WTC11 (cell line): ENCODE data around the gene OAS1. TPM values are rescaled to one million over a fixed set of nuclear protein-coding genes. Genes with fewer than 3 reads are reported as not detected.

Source experiments
- ATAC-seq: fragments of 200-7000 bp; cut with Tn5 transposase; 2 replicates; pipeline ENCODE4 v1.10.0; 2021; ENCODE audit warnings: mild to moderate bottlenecking, moderate library complexity
- CTCF ChIA-PET: fragments of 300-600 bp; sonication (Branson Sonifier 250); formaldehyde crosslinking; loops from one replicate; lab custom pipeline; 2021; ENCODE audit warnings: antibody characterized with exemption; lab: Charles Lee
- POLR2A ChIA-PET: fragments of 350-600 bp; sonication (Branson Sonifier 250); formaldehyde crosslinking; loops from one replicate; lab custom pipeline; 2021; ENCODE audit warnings: antibody characterized with exemption; lab: Charles Lee
- DNase-seq: peaks from one replicate; pipeline ENCODE4 v3.0.0; 2021; ENCODE audit warnings: low spot score
- H3K27ac Mint-ChIP-seq: 2 replicates; pipeline ENCODE4 v1.8.0; 2021; ENCODE audit warnings: mixed read lengths
- H3K27me3 Mint-ChIP-seq: 2 replicates; pipeline ENCODE4 v1.8.0; 2021; ENCODE audit warnings: low read depth, mild to moderate bottlenecking, moderate library complexity, mixed read lengths
- H3K36me3 Mint-ChIP-seq: 2 replicates; pipeline ENCODE4 v1.8.0; 2021; ENCODE audit warnings: mixed read lengths
- H3K4me1 Mint-ChIP-seq: 2 replicates; pipeline ENCODE4 v1.8.0; 2022; ENCODE audit warnings: mixed read lengths
- H3K4me3 Mint-ChIP-seq: 2 replicates; pipeline ENCODE4 v1.8.0; 2021; ENCODE audit warnings: mild to moderate bottlenecking, moderate library complexity, mixed read lengths
- H3K9me3 Mint-ChIP-seq: 2 replicates; pipeline ENCODE4 v1.8.0; 2021; ENCODE audit warnings: mixed read lengths
- ESRRA ChIP-seq: sonication (generic); formaldehyde crosslinking; IDR thresholded peaks from 2 replicates; pipeline ENCODE4 v1.8.1; 2022; ENCODE audit warnings: mild to moderate bottlenecking, missing genetic modification reagents, borderline replicate concordance
- FOXK1 ChIP-seq: sonication (generic); formaldehyde crosslinking; IDR thresholded peaks from 2 replicates; pipeline ENCODE4 v1.8.0; 2022; ENCODE audit warnings: mild to moderate bottlenecking, moderate library complexity, missing genetic modification reagents
- FOXP1 ChIP-seq: sonication (generic); formaldehyde crosslinking; IDR thresholded peaks from 2 replicates; pipeline ENCODE4 v1.8.0; 2022; ENCODE audit warnings: missing genetic modification reagents, mild to moderate bottlenecking, moderate library complexity, borderline replicate concordance
- GABPB1 ChIP-seq: sonication (generic); formaldehyde crosslinking; IDR thresholded peaks from 2 replicates; pipeline ENCODE4 v1.8.1; 2023; ENCODE audit warnings: mild to moderate bottlenecking, missing genetic modification reagents
- JAZF1 ChIP-seq: fragments of 250-450 bp; sonication (Bioruptor Pico); IDR thresholded peaks from 2 replicates; pipeline ENCODE4 v1.9.0; 2021; ENCODE audit warnings: moderate library complexity, mild to moderate bottlenecking, inconsistent platforms
- JUN ChIP-seq: sonication (generic); formaldehyde crosslinking; IDR thresholded peaks from 2 replicates; pipeline ENCODE4 v1.8.0; 2023; ENCODE audit warnings: mild to moderate bottlenecking, missing genetic modification reagents
- NFATC4 ChIP-seq: fragments of 250-450 bp; sonication (Bioruptor Pico); IDR thresholded peaks from 2 replicates; pipeline ENCODE4 v1.9.0; 2021; ENCODE audit warnings: mild to moderate bottlenecking
- NR3C1 ChIP-seq: sonication (generic); formaldehyde crosslinking; conservative IDR thresholded peaks from 2 replicates; pipeline ENCODE4 v1.8.1; 2023; ENCODE audit warnings: low read depth, mild to moderate bottlenecking, missing genetic modification reagents
- ZNF121 ChIP-seq: sonication (generic); formaldehyde crosslinking; IDR thresholded peaks from 2 replicates; pipeline ENCODE4 v1.8.0; 2023; ENCODE audit warnings: missing genetic modification reagents
- ZNF423 ChIP-seq: fragments of 250-450 bp; sonication (Bioruptor Pico); IDR thresholded peaks from 2 replicates; pipeline ENCODE4 v2.1.2; 2022; ENCODE audit warnings: mild to moderate bottlenecking, moderate library complexity
- total RNA-seq: library from RNA; stranded (reverse); gene quantifications from 3 replicates; pipeline ENCODE4 v1.2.3, GENCODE V29; 2021
- TF ChIP-seq, protein P1 (sequence below): sonication (generic); formaldehyde crosslinking; IDR thresholded peaks from 2 replicates; pipeline ENCODE4 v1.8.1; 2022; ENCODE audit warnings: mild to moderate bottlenecking, moderate library complexity, missing genetic modification reagents
- TF ChIP-seq, protein P2 (sequence below): sonication (generic); formaldehyde crosslinking; IDR thresholded peaks from 2 replicates; pipeline ENCODE4 v1.8.0; 2022; ENCODE audit warnings: mild to moderate bottlenecking, missing genetic modification reagents
- TF ChIP-seq, protein P3 (sequence below): sonication (generic); formaldehyde crosslinking; IDR thresholded peaks from 2 replicates; pipeline ENCODE4 v1.8.0; 2022; ENCODE audit warnings: mild to moderate bottlenecking, missing genetic modification reagents
- TF ChIP-seq, protein P4 (sequence below): sonication (generic); formaldehyde crosslinking; IDR thresholded peaks from 2 replicates; pipeline ENCODE4 v1.8.1; 2023; ENCODE audit warnings: mild to moderate bottlenecking, missing genetic modification reagents, borderline replicate concordance
- TF ChIP-seq, protein P5 (sequence below): fragments of 250-450 bp; sonication (Bioruptor Pico); IDR thresholded peaks from 2 replicates; pipeline ENCODE4 v1.9.0; 2021; ENCODE audit warnings: mild to moderate bottlenecking, borderline replicate concordance
- TF ChIP-seq, protein P6 (sequence below): sonication (generic); formaldehyde crosslinking; IDR thresholded peaks from 2 replicates; pipeline ENCODE4 v1.8.0; 2022; ENCODE audit warnings: missing genetic modification reagents
- TF ChIP-seq, protein P7 (sequence below): sonication (generic); formaldehyde crosslinking; IDR thresholded peaks from 2 replicates; pipeline ENCODE4 v1.8.0; 2022; ENCODE audit warnings: mild to moderate bottlenecking, missing genetic modification reagents
- TF ChIP-seq, protein P8 (sequence below): sonication (generic); formaldehyde crosslinking; IDR thresholded peaks from 2 replicates; pipeline ENCODE4 v1.8.1; 2023; ENCODE audit warnings: mild to moderate bottlenecking, missing genetic modification reagents

The OAS1 gene
- total RNA-seq, 1 experiment from 2014 or later = 0.24 TPM

DNA sequence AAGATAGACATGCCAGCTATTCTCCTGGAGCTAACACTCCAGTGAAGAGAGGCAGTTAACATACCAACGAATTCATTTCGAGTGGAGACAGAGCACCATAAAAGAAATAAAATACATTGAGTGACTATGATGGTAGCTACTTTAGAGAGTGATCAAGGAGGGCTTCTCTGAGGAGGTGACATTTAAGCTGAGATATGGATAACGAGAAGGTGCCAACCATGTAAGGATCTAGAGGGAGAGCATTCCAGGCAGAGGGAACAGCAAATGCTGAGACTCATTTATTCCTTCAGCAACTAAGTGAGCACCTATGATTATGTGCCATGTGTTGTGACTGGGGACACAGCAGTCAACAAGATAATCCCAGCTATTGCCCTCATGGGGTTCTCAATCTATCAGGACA lies 28.3 kb upstream of the OAS1 start (continued):
- TF ChIP-seq FOXK1 (no peak), JUN (no peak)
- TF ChIP-seq, protein P1, sequence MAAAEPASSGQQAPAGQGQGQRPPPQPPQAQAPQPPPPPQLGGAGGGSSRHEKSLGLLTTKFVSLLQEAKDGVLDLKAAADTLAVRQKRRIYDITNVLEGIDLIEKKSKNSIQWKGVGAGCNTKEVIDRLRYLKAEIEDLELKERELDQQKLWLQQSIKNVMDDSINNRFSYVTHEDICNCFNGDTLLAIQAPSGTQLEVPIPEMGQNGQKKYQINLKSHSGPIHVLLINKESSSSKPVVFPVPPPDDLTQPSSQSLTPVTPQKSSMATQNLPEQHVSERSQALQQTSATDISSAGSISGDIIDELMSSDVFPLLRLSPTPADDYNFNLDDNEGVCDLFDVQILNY (CRISPR knock-in tag) = no peak

DNA sequence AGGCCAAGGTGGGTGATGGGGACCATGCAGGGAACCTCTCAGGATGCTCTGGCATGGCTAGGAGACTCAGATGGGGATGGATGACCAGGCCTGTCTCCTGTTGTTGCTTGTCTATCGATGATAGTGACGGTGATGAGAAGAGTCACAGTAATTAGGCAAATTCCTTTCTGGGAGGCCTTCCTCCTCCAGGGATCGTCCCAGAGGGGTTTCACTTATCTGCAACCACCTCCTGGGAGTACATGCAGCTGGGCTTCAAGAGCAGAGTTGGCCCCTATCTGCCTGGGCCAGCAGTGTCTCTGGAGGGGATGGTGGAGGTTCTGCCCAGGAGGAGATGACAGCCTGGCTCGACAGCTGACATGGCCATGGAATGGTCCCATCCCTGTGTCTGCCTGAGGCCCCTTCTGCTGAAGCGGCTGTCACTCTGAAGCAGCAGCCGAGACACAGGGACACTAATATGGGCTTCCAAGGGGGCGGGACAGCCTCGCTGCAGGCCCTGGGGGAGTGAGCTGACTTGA lies 27.5 kb upstream of the OAS1 start:
- CTCF ChIA-PET = interaction anchor here (1.6 kb wide), 1 partner anchor 55 kb away, joined by 3 read pairs; no protein-coding TSS in a partner anchor
- Mint-ChIP-seq H3K4me3 (no peak overlapping the region), H3K27ac (no peak overlapping the region), H3K9me3 (no peaks in the 10 kb centered on the region), H3K27me3 (no peaks in the 10 kb centered on the region; the same call in 1 of the 2 replicates), H3K36me3 (no peaks in the 10 kb centered on the region), H3K4me1 (peaks cover 7% of the 10 kb centered on the region)
- no peak for DNase-seq
- POLR2A ChIA-PET = no interaction called here
- no peak for ATAC-seq
- TF ChIP-seq NFATC4 (CRISPR knock-in tag) (no peak), FOXP1 (CRISPR knock-in tag) (no peak), GABPB1 (CRISPR knock-in tag) (no peak), ESRRA (no peak), NR3C1 (no peak), ZNF121 (CRISPR knock-in tag) (no peak), ZNF423 (CRISPR knock-in tag) (no peak), JAZF1 (CRISPR knock-in tag) (no peak)
- TF ChIP-seq, protein P2, sequence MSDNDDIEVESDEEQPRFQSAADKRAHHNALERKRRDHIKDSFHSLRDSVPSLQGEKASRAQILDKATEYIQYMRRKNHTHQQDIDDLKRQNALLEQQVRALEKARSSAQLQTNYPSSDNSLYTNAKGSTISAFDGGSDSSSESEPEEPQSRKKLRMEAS (CRISPR knock-in tag) = no peak
- TF ChIP-seq, protein P3, sequence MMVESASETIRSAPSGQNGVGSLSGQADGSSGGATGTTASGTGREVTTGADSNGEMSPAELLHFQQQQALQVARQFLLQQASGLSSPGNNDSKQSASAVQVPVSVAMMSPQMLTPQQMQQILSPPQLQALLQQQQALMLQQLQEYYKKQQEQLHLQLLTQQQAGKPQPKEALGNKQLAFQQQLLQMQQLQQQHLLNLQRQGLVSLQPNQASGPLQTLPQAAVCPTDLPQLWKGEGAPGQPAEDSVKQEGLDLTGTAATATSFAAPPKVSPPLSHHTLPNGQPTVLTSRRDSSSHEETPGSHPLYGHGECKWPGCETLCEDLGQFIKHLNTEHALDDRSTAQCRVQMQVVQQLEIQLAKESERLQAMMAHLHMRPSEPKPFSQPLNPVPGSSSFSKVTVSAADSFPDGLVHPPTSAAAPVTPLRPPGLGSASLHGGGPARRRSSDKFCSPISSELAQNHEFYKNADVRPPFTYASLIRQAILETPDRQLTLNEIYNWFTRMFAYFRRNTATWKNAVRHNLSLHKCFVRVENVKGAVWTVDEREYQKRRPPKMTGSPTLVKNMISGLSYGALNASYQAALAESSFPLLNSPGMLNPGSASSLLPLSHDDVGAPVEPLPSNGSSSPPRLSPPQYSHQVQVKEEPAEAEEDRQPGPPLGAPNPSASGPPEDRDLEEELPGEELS (CRISPR knock-in tag) = no peak
- TF ChIP-seq, protein P4, sequence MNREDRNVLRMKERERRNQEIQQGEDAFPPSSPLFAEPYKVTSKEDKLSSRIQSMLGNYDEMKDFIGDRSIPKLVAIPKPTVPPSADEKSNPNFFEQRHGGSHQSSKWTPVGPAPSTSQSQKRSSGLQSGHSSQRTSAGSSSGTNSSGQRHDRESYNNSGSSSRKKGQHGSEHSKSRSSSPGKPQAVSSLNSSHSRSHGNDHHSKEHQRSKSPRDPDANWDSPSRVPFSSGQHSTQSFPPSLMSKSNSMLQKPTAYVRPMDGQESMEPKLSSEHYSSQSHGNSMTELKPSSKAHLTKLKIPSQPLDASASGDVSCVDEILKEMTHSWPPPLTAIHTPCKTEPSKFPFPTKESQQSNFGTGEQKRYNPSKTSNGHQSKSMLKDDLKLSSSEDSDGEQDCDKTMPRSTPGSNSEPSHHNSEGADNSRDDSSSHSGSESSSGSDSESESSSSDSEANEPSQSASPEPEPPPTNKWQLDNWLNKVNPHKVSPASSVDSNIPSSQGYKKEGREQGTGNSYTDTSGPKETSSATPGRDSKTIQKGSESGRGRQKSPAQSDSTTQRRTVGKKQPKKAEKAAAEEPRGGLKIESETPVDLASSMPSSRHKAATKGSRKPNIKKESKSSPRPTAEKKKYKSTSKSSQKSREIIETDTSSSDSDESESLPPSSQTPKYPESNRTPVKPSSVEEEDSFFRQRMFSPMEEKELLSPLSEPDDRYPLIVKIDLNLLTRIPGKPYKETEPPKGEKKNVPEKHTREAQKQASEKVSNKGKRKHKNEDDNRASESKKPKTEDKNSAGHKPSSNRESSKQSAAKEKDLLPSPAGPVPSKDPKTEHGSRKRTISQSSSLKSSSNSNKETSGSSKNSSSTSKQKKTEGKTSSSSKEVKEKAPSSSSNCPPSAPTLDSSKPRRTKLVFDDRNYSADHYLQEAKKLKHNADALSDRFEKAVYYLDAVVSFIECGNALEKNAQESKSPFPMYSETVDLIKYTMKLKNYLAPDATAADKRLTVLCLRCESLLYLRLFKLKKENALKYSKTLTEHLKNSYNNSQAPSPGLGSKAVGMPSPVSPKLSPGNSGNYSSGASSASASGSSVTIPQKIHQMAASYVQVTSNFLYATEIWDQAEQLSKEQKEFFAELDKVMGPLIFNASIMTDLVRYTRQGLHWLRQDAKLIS (CRISPR knock-in tag) = no peak
- TF ChIP-seq, protein P5, sequence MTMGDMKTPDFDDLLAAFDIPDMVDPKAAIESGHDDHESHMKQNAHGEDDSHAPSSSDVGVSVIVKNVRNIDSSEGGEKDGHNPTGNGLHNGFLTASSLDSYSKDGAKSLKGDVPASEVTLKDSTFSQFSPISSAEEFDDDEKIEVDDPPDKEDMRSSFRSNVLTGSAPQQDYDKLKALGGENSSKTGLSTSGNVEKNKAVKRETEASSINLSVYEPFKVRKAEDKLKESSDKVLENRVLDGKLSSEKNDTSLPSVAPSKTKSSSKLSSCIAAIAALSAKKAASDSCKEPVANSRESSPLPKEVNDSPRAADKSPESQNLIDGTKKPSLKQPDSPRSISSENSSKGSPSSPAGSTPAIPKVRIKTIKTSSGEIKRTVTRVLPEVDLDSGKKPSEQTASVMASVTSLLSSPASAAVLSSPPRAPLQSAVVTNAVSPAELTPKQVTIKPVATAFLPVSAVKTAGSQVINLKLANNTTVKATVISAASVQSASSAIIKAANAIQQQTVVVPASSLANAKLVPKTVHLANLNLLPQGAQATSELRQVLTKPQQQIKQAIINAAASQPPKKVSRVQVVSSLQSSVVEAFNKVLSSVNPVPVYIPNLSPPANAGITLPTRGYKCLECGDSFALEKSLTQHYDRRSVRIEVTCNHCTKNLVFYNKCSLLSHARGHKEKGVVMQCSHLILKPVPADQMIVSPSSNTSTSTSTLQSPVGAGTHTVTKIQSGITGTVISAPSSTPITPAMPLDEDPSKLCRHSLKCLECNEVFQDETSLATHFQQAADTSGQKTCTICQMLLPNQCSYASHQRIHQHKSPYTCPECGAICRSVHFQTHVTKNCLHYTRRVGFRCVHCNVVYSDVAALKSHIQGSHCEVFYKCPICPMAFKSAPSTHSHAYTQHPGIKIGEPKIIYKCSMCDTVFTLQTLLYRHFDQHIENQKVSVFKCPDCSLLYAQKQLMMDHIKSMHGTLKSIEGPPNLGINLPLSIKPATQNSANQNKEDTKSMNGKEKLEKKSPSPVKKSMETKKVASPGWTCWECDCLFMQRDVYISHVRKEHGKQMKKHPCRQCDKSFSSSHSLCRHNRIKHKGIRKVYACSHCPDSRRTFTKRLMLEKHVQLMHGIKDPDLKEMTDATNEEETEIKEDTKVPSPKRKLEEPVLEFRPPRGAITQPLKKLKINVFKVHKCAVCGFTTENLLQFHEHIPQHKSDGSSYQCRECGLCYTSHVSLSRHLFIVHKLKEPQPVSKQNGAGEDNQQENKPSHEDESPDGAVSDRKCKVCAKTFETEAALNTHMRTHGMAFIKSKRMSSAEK (CRISPR knock-in tag) = no peak
- TF ChIP-seq, protein P6, sequence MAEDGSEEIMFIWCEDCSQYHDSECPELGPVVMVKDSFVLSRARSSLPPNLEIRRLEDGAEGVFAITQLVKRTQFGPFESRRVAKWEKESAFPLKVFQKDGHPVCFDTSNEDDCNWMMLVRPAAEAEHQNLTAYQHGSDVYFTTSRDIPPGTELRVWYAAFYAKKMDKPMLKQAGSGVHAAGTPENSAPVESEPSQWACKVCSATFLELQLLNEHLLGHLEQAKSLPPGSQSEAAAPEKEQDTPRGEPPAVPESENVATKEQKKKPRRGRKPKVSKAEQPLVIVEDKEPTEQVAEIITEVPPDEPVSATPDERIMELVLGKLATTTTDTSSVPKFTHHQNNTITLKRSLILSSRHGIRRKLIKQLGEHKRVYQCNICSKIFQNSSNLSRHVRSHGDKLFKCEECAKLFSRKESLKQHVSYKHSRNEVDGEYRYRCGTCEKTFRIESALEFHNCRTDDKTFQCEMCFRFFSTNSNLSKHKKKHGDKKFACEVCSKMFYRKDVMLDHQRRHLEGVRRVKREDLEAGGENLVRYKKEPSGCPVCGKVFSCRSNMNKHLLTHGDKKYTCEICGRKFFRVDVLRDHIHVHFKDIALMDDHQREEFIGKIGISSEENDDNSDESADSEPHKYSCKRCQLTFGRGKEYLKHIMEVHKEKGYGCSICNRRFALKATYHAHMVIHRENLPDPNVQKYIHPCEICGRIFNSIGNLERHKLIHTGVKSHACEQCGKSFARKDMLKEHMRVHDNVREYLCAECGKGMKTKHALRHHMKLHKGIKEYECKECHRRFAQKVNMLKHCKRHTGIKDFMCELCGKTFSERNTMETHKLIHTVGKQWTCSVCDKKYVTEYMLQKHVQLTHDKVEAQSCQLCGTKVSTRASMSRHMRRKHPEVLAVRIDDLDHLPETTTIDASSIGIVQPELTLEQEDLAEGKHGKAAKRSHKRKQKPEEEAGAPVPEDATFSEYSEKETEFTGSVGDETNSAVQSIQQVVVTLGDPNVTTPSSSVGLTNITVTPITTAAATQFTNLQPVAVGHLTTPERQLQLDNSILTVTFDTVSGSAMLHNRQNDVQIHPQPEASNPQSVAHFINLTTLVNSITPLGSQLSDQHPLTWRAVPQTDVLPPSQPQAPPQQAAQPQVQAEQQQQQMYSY (CRISPR knock-in tag) = no peak
- TF ChIP-seq, protein P7, sequence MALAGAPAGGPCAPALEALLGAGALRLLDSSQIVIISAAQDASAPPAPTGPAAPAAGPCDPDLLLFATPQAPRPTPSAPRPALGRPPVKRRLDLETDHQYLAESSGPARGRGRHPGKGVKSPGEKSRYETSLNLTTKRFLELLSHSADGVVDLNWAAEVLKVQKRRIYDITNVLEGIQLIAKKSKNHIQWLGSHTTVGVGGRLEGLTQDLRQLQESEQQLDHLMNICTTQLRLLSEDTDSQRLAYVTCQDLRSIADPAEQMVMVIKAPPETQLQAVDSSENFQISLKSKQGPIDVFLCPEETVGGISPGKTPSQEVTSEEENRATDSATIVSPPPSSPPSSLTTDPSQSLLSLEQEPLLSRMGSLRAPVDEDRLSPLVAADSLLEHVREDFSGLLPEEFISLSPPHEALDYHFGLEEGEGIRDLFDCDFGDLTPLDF = no peak
- TF ChIP-seq, protein P8, sequence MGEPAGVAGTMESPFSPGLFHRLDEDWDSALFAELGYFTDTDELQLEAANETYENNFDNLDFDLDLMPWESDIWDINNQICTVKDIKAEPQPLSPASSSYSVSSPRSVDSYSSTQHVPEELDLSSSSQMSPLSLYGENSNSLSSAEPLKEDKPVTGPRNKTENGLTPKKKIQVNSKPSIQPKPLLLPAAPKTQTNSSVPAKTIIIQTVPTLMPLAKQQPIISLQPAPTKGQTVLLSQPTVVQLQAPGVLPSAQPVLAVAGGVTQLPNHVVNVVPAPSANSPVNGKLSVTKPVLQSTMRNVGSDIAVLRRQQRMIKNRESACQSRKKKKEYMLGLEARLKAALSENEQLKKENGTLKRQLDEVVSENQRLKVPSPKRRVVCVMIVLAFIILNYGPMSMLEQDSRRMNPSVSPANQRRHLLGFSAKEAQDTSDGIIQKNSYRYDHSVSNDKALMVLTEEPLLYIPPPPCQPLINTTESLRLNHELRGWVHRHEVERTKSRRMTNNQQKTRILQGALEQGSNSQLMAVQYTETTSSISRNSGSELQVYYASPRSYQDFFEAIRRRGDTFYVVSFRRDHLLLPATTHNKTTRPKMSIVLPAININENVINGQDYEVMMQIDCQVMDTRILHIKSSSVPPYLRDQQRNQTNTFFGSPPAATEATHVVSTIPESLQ = no peak
